ENCODE data around the gene ANKDD1A. TPM values are rescaled to one million over a fixed set of nuclear protein-coding genes. Genes with fewer than 3 reads are reported as not detected.

ANKDD1A gene
- total RNA-seq, 1 donor from 2014 or later = 17.7 TPM

DNA sequence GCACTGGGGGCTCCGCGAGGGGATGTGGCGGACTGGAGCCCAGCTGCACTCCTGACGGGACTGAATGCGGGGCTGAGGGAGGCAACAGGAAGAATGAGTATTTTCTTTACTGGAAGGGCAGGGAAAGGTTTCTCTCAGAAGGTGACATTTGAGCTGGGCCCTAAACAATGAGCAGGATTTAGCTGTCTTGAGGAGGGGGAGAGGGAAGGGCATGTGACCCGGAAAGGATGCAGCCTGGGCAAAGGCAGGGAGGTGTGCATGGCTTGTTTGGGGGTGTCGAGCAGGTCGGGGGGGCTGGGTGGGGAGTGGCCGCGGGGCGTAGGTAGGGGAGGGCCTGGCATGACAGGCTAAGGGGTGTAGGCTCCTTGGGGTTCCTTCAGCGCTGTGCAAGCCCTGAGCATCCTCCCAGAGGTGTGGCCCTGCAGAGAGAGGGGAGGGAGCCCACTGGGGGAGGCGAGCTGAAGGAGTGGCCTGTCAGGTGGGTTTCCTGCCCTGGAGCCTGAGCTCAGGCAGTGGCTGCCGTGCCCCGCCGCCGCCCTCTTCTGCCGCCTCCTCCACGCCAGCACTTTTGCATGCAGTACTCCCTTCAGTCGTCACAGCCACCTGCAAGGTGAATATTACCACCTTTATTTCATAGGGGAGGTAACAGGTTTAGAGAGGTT is 17.2 kb upstream of the ANKDD1A start:
- Histone ChIP-seq H3K4me3 (peak overlapping the region; percentile 33 to 40), H3K4me1 (peaks cover 50% of the 10 kb centered on the region), H3K9me3 (no peaks in the 10 kb centered on the region), H3K27me3 (no peaks in the 10 kb centered on the region), H3K27ac (peak overlapping the region; percentile 88), H3K36me3 (no peaks in the 10 kb centered on the region)
- no peak for DNase-seq (ENCODE audit: extremely low spot score in 2 of 2)
- TF ChIP-seq, protein P1, sequence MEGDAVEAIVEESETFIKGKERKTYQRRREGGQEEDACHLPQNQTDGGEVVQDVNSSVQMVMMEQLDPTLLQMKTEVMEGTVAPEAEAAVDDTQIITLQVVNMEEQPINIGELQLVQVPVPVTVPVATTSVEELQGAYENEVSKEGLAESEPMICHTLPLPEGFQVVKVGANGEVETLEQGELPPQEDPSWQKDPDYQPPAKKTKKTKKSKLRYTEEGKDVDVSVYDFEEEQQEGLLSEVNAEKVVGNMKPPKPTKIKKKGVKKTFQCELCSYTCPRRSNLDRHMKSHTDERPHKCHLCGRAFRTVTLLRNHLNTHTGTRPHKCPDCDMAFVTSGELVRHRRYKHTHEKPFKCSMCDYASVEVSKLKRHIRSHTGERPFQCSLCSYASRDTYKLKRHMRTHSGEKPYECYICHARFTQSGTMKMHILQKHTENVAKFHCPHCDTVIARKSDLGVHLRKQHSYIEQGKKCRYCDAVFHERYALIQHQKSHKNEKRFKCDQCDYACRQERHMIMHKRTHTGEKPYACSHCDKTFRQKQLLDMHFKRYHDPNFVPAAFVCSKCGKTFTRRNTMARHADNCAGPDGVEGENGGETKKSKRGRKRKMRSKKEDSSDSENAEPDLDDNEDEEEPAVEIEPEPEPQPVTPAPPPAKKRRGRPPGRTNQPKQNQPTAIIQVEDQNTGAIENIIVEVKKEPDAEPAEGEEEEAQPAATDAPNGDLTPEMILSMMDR (IDR thresholded peaks at IDR 0.05) = no peak
- TF ChIP-seq POLR2A (IDR thresholded peaks at IDR 0.05) = no peak
- TF ChIP-seq POLR2AphosphoS5 (IDR thresholded peaks at IDR 0.05; ENCODE audit: insufficient read depth in 1 of 2, low read depth in 1 of 2) = no peak
- intact Hi-C loops (cut with DNase I) = no loop called here

DNA sequence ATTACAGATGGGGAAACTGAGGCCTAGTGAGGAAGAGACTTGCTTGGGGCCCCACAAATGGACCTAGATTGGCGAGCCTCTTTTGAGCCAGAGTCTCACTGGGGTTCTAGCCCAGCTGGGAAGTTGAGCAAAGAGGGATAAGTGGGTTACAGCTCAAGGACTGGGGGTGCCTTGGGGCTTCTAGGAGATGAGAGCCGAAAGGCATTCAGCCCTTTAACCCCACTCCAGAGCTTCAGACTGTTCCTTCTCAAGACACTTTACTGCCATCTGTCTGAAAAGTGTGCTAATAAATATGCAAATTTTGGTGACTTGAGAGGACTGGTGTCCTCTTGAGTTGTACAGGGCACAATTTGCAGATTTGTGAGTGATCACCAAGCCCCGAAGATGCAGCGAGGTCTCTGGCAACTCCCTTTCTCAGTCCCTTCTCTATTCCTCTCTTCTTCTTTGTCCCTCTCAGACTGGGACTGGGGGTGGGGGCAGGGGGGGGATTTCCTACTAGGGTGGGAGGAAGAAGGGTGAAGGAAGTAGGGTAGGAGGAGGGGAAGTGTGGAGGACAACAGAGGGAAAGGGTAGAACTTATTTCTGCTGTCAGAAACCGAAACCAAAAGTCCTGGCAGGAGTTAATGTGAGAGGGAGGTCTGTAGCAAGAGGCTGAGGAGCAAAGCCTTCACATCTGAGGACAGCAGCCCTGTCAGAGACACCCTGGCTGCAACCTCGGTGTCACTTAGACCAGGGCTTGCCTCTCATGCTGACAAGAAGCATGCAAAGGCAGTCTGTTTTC is 16.2 kb upstream of the ANKDD1A start:
- no peaks in the 10 kb centered on the region for H3K27me3 ChIP-seq
- peak overlapping the region; percentile 27 to 40 for H3K4me3 ChIP-seq
- TF ChIP-seq POLR2A (IDR thresholded peaks at IDR 0.05) (no peak), POLR2AphosphoS5 (IDR thresholded peaks at IDR 0.05; ENCODE audit: insufficient read depth in 1 of 2, low read depth in 1 of 2) (no peak)
- TF ChIP-seq, protein P1 (IDR thresholded peaks at IDR 0.05) = no peak
- no peaks in the 10 kb centered on the region for H3K9me3 ChIP-seq
- H3K4me1 ChIP-seq = peaks cover 50% of the 10 kb centered on the region
- H3K36me3 ChIP-seq = no peaks in the 10 kb centered on the region
- no peak for DNase-seq (ENCODE audit: extremely low spot score in 2 of 2)
- intact Hi-C loops (cut with DNase I) = loop anchor here (2.0 kb wide), 1 partner anchor 55 kb away; the partner anchor contains the start of gene PLEKHO2
- H3K27ac ChIP-seq = peak overlapping the region; percentile 88

DNA sequence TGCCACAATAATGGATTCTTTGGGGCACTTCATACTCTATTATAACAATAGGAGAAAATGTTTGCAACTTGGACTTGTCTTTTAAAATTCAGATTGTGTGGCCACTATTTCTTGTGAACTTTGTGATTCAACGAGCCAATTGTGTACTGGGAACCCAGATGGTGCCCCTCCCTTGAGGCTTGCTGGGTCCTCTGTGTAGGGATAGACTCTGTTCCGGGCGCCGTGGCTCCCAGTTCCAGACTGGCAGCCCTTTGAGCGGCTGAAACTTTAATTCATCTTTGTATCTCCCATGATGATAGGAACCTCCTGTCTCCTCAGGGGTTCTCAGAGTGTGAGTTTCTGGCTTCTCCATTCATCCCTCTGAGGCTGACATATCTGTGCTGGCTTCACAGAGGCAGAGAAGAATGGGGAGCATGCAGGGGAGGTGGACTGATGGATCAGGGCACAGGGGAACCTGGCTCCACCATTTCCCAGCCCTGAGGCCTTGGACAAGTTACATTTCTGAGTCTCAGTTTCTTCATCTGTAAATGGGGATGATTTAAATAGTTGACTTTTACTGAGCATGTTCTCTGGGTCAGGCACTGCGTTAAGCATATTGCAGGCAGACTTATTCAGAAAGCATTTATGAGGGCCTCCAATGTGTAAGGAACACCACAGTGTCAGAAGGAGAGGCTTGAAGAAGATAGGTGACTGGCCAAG is 15.2 kb upstream of the ANKDD1A start:
- TF ChIP-seq POLR2A (IDR thresholded peaks at IDR 0.05) (no peak), POLR2AphosphoS5 (IDR thresholded peaks at IDR 0.05; ENCODE audit: insufficient read depth in 1 of 2, low read depth in 1 of 2) (no peak)
- TF ChIP-seq, protein P1 (IDR thresholded peaks at IDR 0.05) = no peak
- Histone ChIP-seq H3K36me3 (no peaks in the 10 kb centered on the region), H3K9me3 (no peaks in the 10 kb centered on the region), H3K27ac (peak overlapping the region; percentile 88), H3K27me3 (no peaks in the 10 kb centered on the region), H3K4me3 (no peak overlapping the region), H3K4me1 (peaks cover 50% of the 10 kb centered on the region)
- intact Hi-C loops (cut with DNase I) = loop anchor here (2.0 kb wide), 1 partner anchor 56 kb away; the partner anchor contains the start of gene PLEKHO2
- no peak for DNase-seq (ENCODE audit: extremely low spot score in 2 of 2)

DNA sequence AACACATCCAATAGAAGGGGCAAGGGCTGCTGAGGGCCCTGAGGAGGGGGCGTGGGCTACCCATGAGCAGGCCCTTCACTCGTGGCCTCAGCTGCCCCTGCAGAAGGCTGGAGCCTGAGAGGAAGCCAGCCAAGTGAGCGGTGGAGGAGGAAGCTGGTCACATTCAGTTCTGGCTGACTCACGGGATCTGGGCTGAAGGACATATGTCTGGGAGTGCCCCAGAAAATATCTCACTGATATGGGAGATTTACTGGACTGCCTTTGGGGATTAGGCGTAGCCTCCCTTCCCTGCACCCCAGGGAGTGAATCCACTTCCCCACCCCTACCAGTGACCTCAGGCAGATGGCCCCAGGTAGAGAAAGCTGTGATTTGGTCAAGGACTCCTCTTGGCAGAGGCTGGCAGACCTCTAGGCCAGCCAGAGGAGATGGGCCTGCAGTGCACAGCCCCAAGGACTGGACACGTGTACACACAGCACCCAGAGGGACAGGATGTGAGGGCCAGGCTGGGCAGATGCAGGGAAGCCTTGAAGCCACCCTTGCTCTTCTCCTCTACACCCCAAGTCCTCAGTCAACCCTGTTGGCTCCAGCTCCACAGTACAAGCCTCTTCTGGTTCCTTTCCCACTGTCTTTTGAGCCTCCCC is 14.2 kb upstream of the ANKDD1A start:
- Histone ChIP-seq H3K4me1 (peaks cover 50% of the 10 kb centered on the region), H3K27ac (peak overlapping the region; percentile 88), H3K36me3 (no peaks in the 10 kb centered on the region), H3K4me3 (no peak overlapping the region), H3K27me3 (no peaks in the 10 kb centered on the region), H3K9me3 (no peaks in the 10 kb centered on the region)
- no peak for DNase-seq (ENCODE audit: extremely low spot score in 2 of 2)
- intact Hi-C loops (cut with DNase I) = loop anchor here (2.0 kb wide), 1 partner anchor 57 kb away; the partner anchor contains the start of gene PLEKHO2
- TF ChIP-seq POLR2A (IDR thresholded peaks at IDR 0.05) = no peak
- TF ChIP-seq POLR2AphosphoS5 (IDR thresholded peaks at IDR 0.05; ENCODE audit: insufficient read depth in 1 of 2, low read depth in 1 of 2) = peak; percentile 10 to 63

DNA sequence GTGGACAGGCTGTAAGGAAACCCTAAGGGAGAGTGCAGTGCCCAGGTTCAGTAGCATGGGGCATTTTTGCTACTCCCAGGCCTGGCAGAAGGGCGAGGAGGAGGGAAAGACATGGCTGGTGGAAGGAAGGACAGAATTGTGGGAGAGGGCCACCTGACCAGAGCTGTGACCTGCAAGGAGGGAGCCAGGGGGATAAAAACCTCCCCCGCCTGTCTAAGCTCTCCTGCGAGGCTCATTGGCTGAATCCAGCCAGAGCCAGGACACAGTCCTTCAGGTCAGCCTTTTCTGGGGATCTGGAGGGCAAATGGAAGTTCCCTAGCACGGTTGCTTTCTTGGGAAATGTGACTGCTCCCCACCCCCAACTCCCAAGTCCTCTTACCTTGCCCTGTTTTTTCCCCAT is 13.3 kb upstream of the ANKDD1A start:
- Histone ChIP-seq H3K36me3 (no peaks in the 10 kb centered on the region), H3K4me3 (no peak overlapping the region), H3K4me1 (peaks cover 42% of the 10 kb centered on the region), H3K27ac (peak overlapping the region; percentile 88), H3K27me3 (no peaks in the 10 kb centered on the region), H3K9me3 (no peaks in the 10 kb centered on the region)
- DNase-seq (ENCODE audit: extremely low spot score in 2 of 2) = no peak
- TF ChIP-seq POLR2AphosphoS5 (IDR thresholded peaks at IDR 0.05; ENCODE audit: insufficient read depth in 1 of 2, low read depth in 1 of 2) = no peak
- TF ChIP-seq POLR2A (IDR thresholded peaks at IDR 0.05) = no peak
- TF ChIP-seq, protein P1 (IDR thresholded peaks at IDR 0.05) = no peak
- intact Hi-C loops (cut with DNase I) = no loop called here

All from vagina (tissue), 2 donors.